IMR-90 (cell line): ENCODE results near the gene ZNF524. TPM values are rescaled to one million over a fixed set of nuclear protein-coding genes. Genes with fewer than 3 reads are reported as not detected.

ENCODE experiments used
- ATAC-seq: fragments of 200-7000 bp; cut with Tn5 transposase; 2 replicates; pipeline ENCODE4 v1.9.1; 2020; ENCODE audit warnings: low read depth, mild to moderate bottlenecking, moderate library complexity
- BruUV-seq: library from RNA; stranded (reverse); fragments of 400-500 nt; replicated peaks from 2 replicates; lab custom pipeline; 2021; lab: Mats Ljungman, UMichigan
- CTCF ChIA-PET: fragments of 300-600 bp; formaldehyde crosslinking; extraction: SDS; loops from one replicate; lab custom pipeline; 2021; ENCODE audit warnings: antibody characterized with exemption; lab: Yijun Ruan, JAX
- POLR2A ChIA-PET: fragments of 300-600 bp; sonication (Branson Sonifier 250); formaldehyde crosslinking; loops from one replicate; lab custom pipeline; 2022; ENCODE audit warnings: antibody characterized with exemption; ENCODE audit not compliant: unreplicated experiment; lab: Charles Lee
- DNase-seq: peaks from one replicate; pipeline ENCODE4 v3.0.0; 2013
- H2AFZ ChIP-seq: replicated peaks from 2 replicates; pipeline ENCODE3; 2013; ENCODE audit warnings: low read length, mild to moderate bottlenecking; ENCODE audit not compliant: poor library complexity
- H2AK5ac ChIP-seq: 2 replicates; pipeline ENCODE4 v1.6.1; 2013; ENCODE audit warnings: low read depth, low read length, inconsistent platforms
- H2AK9ac ChIP-seq: replicated peaks from 2 replicates; pipeline ENCODE3; 2013; ENCODE audit warnings: mild to moderate bottlenecking, low read depth, low read length, moderate library complexity; ENCODE audit not compliant: poor library complexity
- H2BK120ac ChIP-seq: 2 replicates; pipeline ENCODE4 v1.6.1; 2013; ENCODE audit warnings: low read depth, low read length, inconsistent platforms
- H2BK15ac ChIP-seq: 3 replicates; pipeline ENCODE4 v1.6.1; 2013; ENCODE audit warnings: low read depth, low read length, inconsistent platforms
- H2BK20ac ChIP-seq: 2 replicates; pipeline ENCODE4 v1.6.1; 2013; ENCODE audit warnings: low read depth, mild to moderate bottlenecking, inconsistent platforms, low read length, moderate library complexity
- H2BK5ac ChIP-seq: 2 replicates; pipeline ENCODE4 v1.6.1; 2013; ENCODE audit warnings: mild to moderate bottlenecking, low read depth, low read length, inconsistent platforms; ENCODE audit not compliant: poor library complexity, severe bottlenecking
- H3K14ac ChIP-seq: replicated peaks from 2 replicates; pipeline ENCODE4 v1.6.1; 2013; ENCODE audit warnings: low read depth, low read length, inconsistent platforms
- H3K18ac ChIP-seq: 2 replicates; pipeline ENCODE4 v1.6.1; 2013; ENCODE audit warnings: low read depth, low read length, control low read depth
- H3K23ac ChIP-seq: 2 replicates; pipeline ENCODE4 v1.6.1; 2013; ENCODE audit warnings: low read depth, low read length, inconsistent platforms
- H3K27ac ChIP-seq: 2 replicates; pipeline ENCODE4 v1.5.1; 2013; ENCODE audit warnings: mild to moderate bottlenecking, control low read depth, low read length; ENCODE audit not compliant: insufficient read depth
- H3K27me3 ChIP-seq: 2 replicates; pipeline ENCODE4 v1.6.1; 2013; ENCODE audit warnings: low read length; ENCODE audit not compliant: control insufficient read depth, insufficient read depth
- H3K36me3 ChIP-seq: 2 replicates; pipeline ENCODE4 v1.6.1; 2013; ENCODE audit warnings: low read length, mixed read lengths; ENCODE audit not compliant: control insufficient read depth, insufficient read depth
- H3K4ac ChIP-seq: 2 replicates; pipeline ENCODE4 v1.6.1; 2013; ENCODE audit warnings: low read depth, low read length, inconsistent platforms
- H3K4me1 ChIP-seq: 2 replicates; pipeline ENCODE4 v1.6.1; 2013; ENCODE audit warnings: low read length, mixed read lengths; ENCODE audit not compliant: control insufficient read depth, insufficient read depth
- H3K4me2 ChIP-seq: 2 replicates; pipeline ENCODE4 v1.6.1; 2013; ENCODE audit warnings: low read depth, mild to moderate bottlenecking, control low read depth, low read length, moderate library complexity
- H3K4me3 ChIP-seq: 2 replicates; pipeline ENCODE4 v1.5.1; 2013; ENCODE audit warnings: low read depth, mild to moderate bottlenecking, control low read depth, low read length, moderate library complexity; ENCODE audit not compliant: insufficient read depth
- H3K56ac ChIP-seq: 2 replicates; pipeline ENCODE4 v1.6.1; 2013; ENCODE audit warnings: low read length, inconsistent platforms; ENCODE audit not compliant: insufficient read depth; ENCODE audit errors: extremely low read depth
- H3K79me1 ChIP-seq, 2 experiments: 2 replicates each; pipeline ENCODE4 v1.6.1; 2013; ENCODE audit warnings: low read length in 2 of 2, inconsistent platforms in 1 of 2, low read depth in 1 of 2
- H3K9ac ChIP-seq: 2 replicates; pipeline ENCODE4 v1.6.1; 2013; ENCODE audit warnings: low read depth, low read length, control low read depth
- H3K9me1 ChIP-seq: 2 replicates; pipeline ENCODE4 v1.6.1; 2013; ENCODE audit warnings: low read length, inconsistent platforms; ENCODE audit not compliant: insufficient read depth
- H3K9me3 ChIP-seq: 2 replicates; pipeline ENCODE4 v1.6.1; 2013; ENCODE audit warnings: low read length; ENCODE audit not compliant: control insufficient read depth, insufficient read depth
- H4K20me1 ChIP-seq: 2 replicates; pipeline ENCODE4 v1.6.1; 2013; ENCODE audit warnings: low read length, inconsistent platforms; ENCODE audit not compliant: insufficient read depth
- H4K5ac ChIP-seq: 2 replicates; pipeline ENCODE4 v1.6.1; 2013; ENCODE audit warnings: mild to moderate bottlenecking, low read depth, low read length, control low read depth
- H4K8ac ChIP-seq, 2 experiments: 2 replicates each; pipeline ENCODE4 v1.6.1; 2013; ENCODE audit warnings: low read depth in 2 of 2, low read length in 2 of 2, control low read depth in 1 of 2, inconsistent platforms in 1 of 2
- H4K91ac ChIP-seq: 2 replicates; pipeline ENCODE4 v1.6.1; 2013; ENCODE audit warnings: low read depth, low read length, inconsistent platforms; ENCODE audit not compliant: insufficient read depth
- BHLHE40 ChIP-seq: fragments of 150-350 bp; IDR thresholded peaks from 2 replicates; pipeline ENCODE4 v1.6.1; 2016; ENCODE audit warnings: mild to moderate bottlenecking, low read depth, low read length
- FOS ChIP-seq: fragments of 150-350 bp; IDR thresholded peaks from 2 replicates; pipeline ENCODE4 v1.6.1; 2016; ENCODE audit warnings: low read depth, low read length
- MAFK ChIP-seq: IDR thresholded peaks from 2 replicates; pipeline ENCODE4 v1.6.1; 2012; ENCODE audit warnings: low read depth, low read length, improper control_type of control experiment
- MXI1 ChIP-seq: IDR thresholded peaks from 2 replicates; pipeline ENCODE4 v1.6.1; 2012; ENCODE audit warnings: low read depth, mild to moderate bottlenecking, low read length, moderate library complexity, borderline replicate concordance
- NFE2L2 ChIP-seq: fragments of 150-350 bp; IDR thresholded peaks from 2 replicates; pipeline ENCODE4 v1.6.1; 2016; ENCODE audit warnings: low read depth, mild to moderate bottlenecking, low read length
- RAD21 ChIP-seq: IDR thresholded peaks from 2 replicates; pipeline ENCODE4 v1.6.1; 2012; ENCODE audit warnings: low read length, improper control_type of control experiment
- RFX5 ChIP-seq: IDR thresholded peaks from 2 replicates; pipeline ENCODE4 v1.8.0; 2012; ENCODE audit warnings: low read depth, mild to moderate bottlenecking, low read length, moderate library complexity
- SMC3 ChIP-seq: fragments of 150-350 bp; IDR thresholded peaks from 2 replicates; pipeline ENCODE4 v1.6.1; 2016; ENCODE audit warnings: low read depth, mild to moderate bottlenecking, antibody characterized with exemption, low read length, moderate library complexity
- WGBS, 2 experiments: methylation state at CpG; one replicate each; pipeline versions ENCODE4 v1.1.5 to v1.1.7; 2013; ENCODE audit warnings: missing lambda C conversion rate in 2 of 2; ENCODE audit not compliant: insufficient read length in 1 of 2; ENCODE audit errors: extremely low coverage in 2 of 2; 5-methylcytosine and 5-hydroxymethylcytosine counted together
- dilution Hi-C: fragments of 300-500 bp; cut with HindIII; formaldehyde crosslinking; loops from one replicate; pipeline ENCODE4 v1.14.3; 2018; ENCODE audit warnings: low sequenced_read_pairs; ENCODE audit not compliant: unreplicated experiment
- in situ Hi-C: fragments of 300-500 bp; cut with MboI; formaldehyde crosslinking; loops from 3 replicates; pipeline ENCODE4 v1.14.3; 2019; ENCODE audit warnings: low sequenced_read_pairs, inconsistent platforms, mixed read lengths
- intact Hi-C: fragments of 100-400 bp; cut with micrococcal nuclease; formaldehyde crosslinking; loops from 2 replicates; pipeline ENCODE4 v1.10.0; 2022
- polyA plus RNA-seq, 3 experiments: library from polyadenylated mRNA; depleted of rRNA; stranded (reverse); fragments of >200 nt; gene quantifications; 2 replicates each; pipeline ENCODE4 v1.2.3, GENCODE V29; 2012; ENCODE audit warnings: low replicate concordance in 1 of 3
- total RNA-seq: library from RNA; depleted of rRNA; stranded (reverse); fragments of >200 nt; gene quantifications from 2 replicates; pipeline ENCODE4 v1.2.3, GENCODE V29; 2012
- TF ChIP-seq, protein P1 (sequence below): fragments of 150-350 bp; IDR thresholded peaks from 2 replicates; pipeline ENCODE4 v1.6.1; 2017; ENCODE audit warnings: mild to moderate bottlenecking, antibody characterized with exemption, low read length, low read depth

The ZNF524 gene
- total and polyA plus RNA-seq, 2 of the 4 experiments (the other 2 are of a cell fraction) = 2.3 to 6.6 TPM

DNA sequence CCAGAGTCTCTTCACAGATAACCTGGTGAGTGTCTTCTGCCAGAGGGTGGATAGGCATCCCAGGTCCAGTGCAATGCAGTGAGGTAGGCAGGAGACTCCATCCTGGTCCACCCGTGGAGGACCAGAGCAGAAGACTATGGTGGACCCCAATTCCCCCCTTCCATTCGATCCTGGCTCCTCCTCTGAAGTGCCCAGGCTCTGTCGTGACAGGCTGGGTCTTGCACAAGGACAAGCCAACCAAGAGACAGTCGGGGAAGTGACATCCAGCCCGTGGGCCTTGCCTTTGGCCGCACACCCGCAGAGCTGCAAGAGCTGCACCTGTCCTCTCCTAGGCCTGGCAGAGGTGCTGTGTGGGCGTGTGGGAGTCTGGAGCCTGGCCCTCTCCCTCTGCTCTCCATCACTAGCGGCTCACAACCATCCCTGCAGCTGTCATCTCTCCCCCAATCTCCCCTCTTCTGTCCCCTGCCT, 21.2 kb downstream of the ZNF524 start:
- Histone ChIP-seq H4K5ac (no peak overlapping the region), H2BK5ac (no peak overlapping the region), H2BK120ac (no peak overlapping the region), H3K4ac (no peak overlapping the region), H2AK5ac (no peak overlapping the region), H3K18ac (no peak overlapping the region), H3K4me1 (peaks cover 13% of the 10 kb centered on the region), H3K27ac (no peak overlapping the region), H3K9ac (no peak overlapping the region), H4K20me1 (peaks cover 15% of the 10 kb centered on the region; the same call in 1 of the 2 replicates), H2AFZ (no peak overlapping the region), H3K79me1 (peaks cover 15 to 48% of the 10 kb centered on the region in 2 experiments), H3K4me2 (no peak overlapping the region), H3K27me3 (no peaks in the 10 kb centered on the region), H3K14ac (no peak overlapping the region), H3K9me1 (peaks cover 15% of the 10 kb centered on the region; the same call in 1 of the 2 replicates), H3K4me3 (no peak overlapping the region), H4K91ac (no peak overlapping the region), H4K8ac (no peak overlapping the region), H2AK9ac (no peak overlapping the region), H3K23ac (no peak overlapping the region), H3K9me3 (no peaks in the 10 kb centered on the region), H2BK20ac (no peak overlapping the region), H2BK15ac (no peak overlapping the region), H3K56ac (no peak overlapping the region), H3K36me3 (peaks cover 26% of the 10 kb centered on the region)
- WGBS, 2 experiments = 73% methylated on average over 2 of the region's 9 CpGs; no CpG with 5 or more reads in 1 of the 2 experiments
- BruUV-seq = no TSS peak
- in situ Hi-C loops = no loop called here
- TF ChIP-seq BHLHE40 = no peak
- no peak for TF ChIP-seq FOS
- no peak for TF ChIP-seq RFX5
- TF ChIP-seq, protein P1, sequence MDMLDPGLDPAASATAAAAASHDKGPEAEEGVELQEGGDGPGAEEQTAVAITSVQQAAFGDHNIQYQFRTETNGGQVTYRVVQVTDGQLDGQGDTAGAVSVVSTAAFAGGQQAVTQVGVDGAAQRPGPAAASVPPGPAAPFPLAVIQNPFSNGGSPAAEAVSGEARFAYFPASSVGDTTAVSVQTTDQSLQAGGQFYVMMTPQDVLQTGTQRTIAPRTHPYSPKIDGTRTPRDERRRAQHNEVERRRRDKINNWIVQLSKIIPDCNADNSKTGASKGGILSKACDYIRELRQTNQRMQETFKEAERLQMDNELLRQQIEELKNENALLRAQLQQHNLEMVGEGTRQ = no peak
- no peak for TF ChIP-seq RAD21
- TF ChIP-seq SMC3 = no peak
- no peak for TF ChIP-seq MXI1
- TF ChIP-seq NFE2L2 = no peak
- no peak for TF ChIP-seq MAFK
- ATAC-seq = no peak
- DNase-seq = no peak
- intact Hi-C loops = no loop called here
- ChIA-PET CTCF (no interaction called here), POLR2A (no interaction called here)
- dilution Hi-C loops = no loop called here
